Fibroblast of lung (primary cell): ENCODE measurements around the gene HTATIP2. TPM values are rescaled to one million over a fixed set of nuclear protein-coding genes. Genes with fewer than 3 reads are reported as not detected.

ENCODE experiments used
- DNase-seq, 2 donors: peaks; one replicate each; pipeline versions ENCODE4 v3.0.0 to v3.0.0-alpha.2; 2010; ENCODE audit warnings: low read depth in 2 of 2
- H2AFZ ChIP-seq: 2 replicates; pipeline ENCODE4 v1.5.1; 2012; ENCODE audit warnings: low read length, control low read depth, inconsistent platforms
- H3K27ac ChIP-seq: 2 replicates; pipeline ENCODE4 v1.5.1; 2011; ENCODE audit warnings: low read length, control low read depth; ENCODE audit not compliant: insufficient read depth
- H3K27me3 ChIP-seq: 2 replicates; pipeline ENCODE4 v1.5.1; 2011; ENCODE audit warnings: mild to moderate bottlenecking, low read length; ENCODE audit not compliant: control insufficient read depth, insufficient read depth
- H3K36me3 ChIP-seq: 2 replicates; pipeline ENCODE4 v1.5.1; 2011; ENCODE audit warnings: low read length; ENCODE audit not compliant: control insufficient read depth, insufficient read depth
- H3K4me1 ChIP-seq: 2 replicates; pipeline ENCODE4 v1.5.1; 2011; ENCODE audit warnings: low read length; ENCODE audit not compliant: control insufficient read depth, insufficient read depth; ENCODE audit errors: extremely low read depth
- H3K4me2 ChIP-seq: 2 replicates; pipeline ENCODE4 v1.5.1; 2011; ENCODE audit warnings: low read length, control low read depth; ENCODE audit not compliant: insufficient read depth; ENCODE audit errors: extremely low read depth
- H3K4me3 ChIP-seq, 4 experiments: fragments of 200-600 bp in 1 of 4; sonication (generic) in 1 of 4; replicated peaks in 1 of 4; 2 replicates each; pipeline ENCODE4 v1.5.1; 2011 to 2016; ENCODE audit warnings: low read length in 4 of 4, low read depth in 3 of 4, mild to moderate bottlenecking in 3 of 4, control low read depth in 2 of 4, inconsistent platforms in 1 of 4, mixed read lengths in 1 of 4; ENCODE audit not compliant: insufficient read depth in 1 of 4; ENCODE audit errors: control extremely low read depth in 1 of 4
- H3K79me2 ChIP-seq: 2 replicates; pipeline ENCODE4 v1.5.1; 2012; ENCODE audit warnings: mild to moderate bottlenecking, low read length, inconsistent platforms; ENCODE audit not compliant: control insufficient read depth, insufficient read depth
- H3K9ac ChIP-seq: 2 replicates; pipeline ENCODE4 v1.5.1; 2011; ENCODE audit warnings: mild to moderate bottlenecking, low read length, control low read depth; ENCODE audit not compliant: insufficient read depth
- H3K9me3 ChIP-seq: 2 replicates; pipeline ENCODE4 v1.5.1; 2012; ENCODE audit warnings: low read depth, low read length; ENCODE audit not compliant: control insufficient read depth, insufficient read depth
- H4K20me1 ChIP-seq: 2 replicates; pipeline ENCODE4 v1.5.1; 2011; ENCODE audit warnings: low read length; ENCODE audit not compliant: control insufficient read depth, insufficient read depth; ENCODE audit errors: extremely low read depth
- CTCF ChIP-seq, 2 donors: IDR thresholded peaks in 1 of 2; conservative IDR thresholded peaks in 1 of 2; 1 replicate in 1 of 2; 2 replicates in 1 of 2; pipeline ENCODE4 v1.5.1; 2011 to 2012; ENCODE audit warnings: low read length in 2 of 2, control low read depth in 1 of 2, inconsistent platforms in 1 of 2, low read depth in 1 of 2, mild to moderate bottlenecking in 1 of 2
- EZH2 ChIP-seq: IDR thresholded peaks from 2 replicates; pipeline ENCODE4 v1.5.1; 2012; ENCODE audit warnings: low read length, control low read depth, mild to moderate bottlenecking; ENCODE audit errors: missing control alignments
- polyA plus RNA-seq, 2 donors: library from polyadenylated mRNA; depleted of rRNA in 1 of 2; stranded (reverse) in 1 of 2; unstranded in 1 of 2; fragments of >200 nt; gene quantifications; 2 replicates each; pipeline ENCODE4 v1.2.1, GENCODE V29; 2011 to 2012; ENCODE audit warnings: missing spikeins in 1 of 2
- total RNA-seq: library from RNA; depleted of rRNA; stranded (reverse); fragments of >200 nt; gene quantifications from 2 replicates; pipeline ENCODE4 v1.2.1, GENCODE V29; 2014

HTATIP2 gene
- total and polyA plus RNA-seq, 2 donors (not counting 1 experiment from before 2014, with no cell fraction given) = 59.1 to 77.6 TPM

GRCh38 chr11:20415432-20415831 lies 51.9 kb downstream of the HTATIP2 start:
- Histone ChIP-seq H3K4me1 (no peaks in the 10 kb centered on the region), H3K4me2 (no peak overlapping the region), H4K20me1 (no peaks in the 10 kb centered on the region), H3K36me3 (no peaks in the 10 kb centered on the region), H2AFZ (no peak overlapping the region), H3K4me3 (no peak overlapping the region), H3K9ac (no peak overlapping the region), H3K79me2 (no peaks in the 10 kb centered on the region), H3K27me3 (no peaks in the 10 kb centered on the region), H3K9me3 (no peaks in the 10 kb centered on the region), H3K27ac (no peak overlapping the region)
- no peak for DNase-seq
- TF ChIP-seq EZH2 (no peak), CTCF (conservative IDR thresholded peaks at IDR 0.05 in 1 of 2, IDR thresholded peaks at IDR 0.05 in 1 of 2; ENCODE audit: low read depth in 1 of 2, low read length in 2 of 2) (no peak)

GRCh38 chr11:20417771-20418170 lies 54.3 kb downstream of the HTATIP2 start:
- Histone ChIP-seq H3K4me1 (no peaks in the 10 kb centered on the region), H3K27me3 (no peaks in the 10 kb centered on the region), H3K36me3 (no peaks in the 10 kb centered on the region), H3K9me3 (no peaks in the 10 kb centered on the region), H4K20me1 (no peaks in the 10 kb centered on the region), H3K4me3 (no peak overlapping the region), H3K4me2 (no peak overlapping the region), H2AFZ (no peak overlapping the region), H3K9ac (no peak overlapping the region), H3K27ac (no peak overlapping the region), H3K79me2 (no peaks in the 10 kb centered on the region)
- TF ChIP-seq CTCF (conservative IDR thresholded peaks at IDR 0.05 in 1 of 2, IDR thresholded peaks at IDR 0.05 in 1 of 2; ENCODE audit: low read depth in 1 of 2, low read length in 2 of 2) (no peak), EZH2 (no peak)
- no peak for DNase-seq

- H3K27ac ChIP-seq = no peak overlapping the region
- no peak overlapping the region for H3K9ac ChIP-seq
- no peaks in the 10 kb centered on the region for H3K79me2 ChIP-seq
- no peak for DNase-seq
- H3K9me3 ChIP-seq = no peaks in the 10 kb centered on the region
- no peak overlapping the region for H3K4me3 ChIP-seq
- no peaks in the 10 kb centered on the region for H3K27me3 ChIP-seq
- H3K36me3 ChIP-seq = no peaks in the 10 kb centered on the region
- no peaks in the 10 kb centered on the region for H4K20me1 ChIP-seq
- H2AFZ ChIP-seq = no peak overlapping the region
- no peak overlapping the region for H3K4me2 ChIP-seq
- TF ChIP-seq CTCF (conservative IDR thresholded peaks at IDR 0.05 in 1 of 2, IDR thresholded peaks at IDR 0.05 in 1 of 2; ENCODE audit: low read depth in 1 of 2, low read length in 2 of 2) (no peak), EZH2 (no peak)
- H3K4me1 ChIP-seq = no peaks in the 10 kb centered on the region
Observed at GRCh38 chr11:20421946-20422345, 58.4 kb downstream of the HTATIP2 start.
